NCI-H510A treated with DMSO at 0.1 percent for 48 hours (cell line): ENCODE data around the gene TGM1.

Experiments used
- DNase-seq: peaks from one replicate; lab custom pipeline; 2025; lab: John Stamatoyannopoulos, UW

The TGM1 gene

GRCh38 chr14:24292118-24292807 is 29.3 kb upstream of the TGM1 start:
- no peak for DNase-seq

GRCh38 chr14:24291446-24292117 is 28.6 kb upstream of the TGM1 start:
- no peak for DNase-seq

GRCh38 chr14:24290746-24291145 is 27.8 kb upstream of the TGM1 start:
- no peak for DNase-seq

- no peak for DNase-seq
Observed at GRCh38 chr14:24289649-24290280, 26.8 kb upstream of the TGM1 start.

GRCh38 chr14:24286996-24287395 is 24.0 kb upstream of the TGM1 start:
- no peak for DNase-seq

- DNase-seq: no peak
Observed at GRCh38 chr14:24285351-24285750, 22.4 kb upstream of the TGM1 start.

- DNase-seq: no peak
Observed at GRCh38 chr14:24284501-24285035, 21.6 kb upstream of the TGM1 start.

- no peak for DNase-seq
Observed at GRCh38 chr14:24283796-24284460, 21.0 kb upstream of the TGM1 start.

- DNase-seq: no peak
Observed at GRCh38 chr14:24282736-24283135, 19.8 kb upstream of the TGM1 start.

- no peak for DNase-seq
Observed at GRCh38 chr14:24281636-24282035, 18.7 kb upstream of the TGM1 start.

- no peak for DNase-seq
Observed at GRCh38 chr14:24280797-24281460, 18.0 kb upstream of the TGM1 start.

GRCh38 chr14:24279301-24280186 is 16.6 kb upstream of the TGM1 start:
- no peak for DNase-seq

GRCh38 chr14:24278424-24278823 is 15.4 kb upstream of the TGM1 start:
- DNase-seq: no peak

GRCh38 chr14:24277606-24278321 is 14.8 kb upstream of the TGM1 start:
- no peak for DNase-seq

GRCh38 chr14:24277071-24277470 is 14.1 kb upstream of the TGM1 start:
- DNase-seq: no peak

GRCh38 chr14:24274101-24274543 is 11.1 kb upstream of the TGM1 start:
- no peak for DNase-seq

GRCh38 chr14:24273422-24273998 is 10.5 kb upstream of the TGM1 start:
- no peak for DNase-seq

GRCh38 chr14:24272467-24272866 is 9.5 kb upstream of the TGM1 start:
- DNase-seq: no peak

GRCh38 chr14:24271834-24272263 is 8.9 kb upstream of the TGM1 start:
- DNase-seq: no peak
